ENCODE results near the gene ATP1B2. TPM values are rescaled to one million over a fixed set of nuclear protein-coding genes. Genes with fewer than 3 reads are reported as not detected.

Gene ATP1B2
- total and polyA plus RNA-seq, 2 of the 8 experiments (the other 6 are each of a cell fraction or from before 2014, with no cell fraction given) = 9.1 to 21.0 TPM

DNA sequence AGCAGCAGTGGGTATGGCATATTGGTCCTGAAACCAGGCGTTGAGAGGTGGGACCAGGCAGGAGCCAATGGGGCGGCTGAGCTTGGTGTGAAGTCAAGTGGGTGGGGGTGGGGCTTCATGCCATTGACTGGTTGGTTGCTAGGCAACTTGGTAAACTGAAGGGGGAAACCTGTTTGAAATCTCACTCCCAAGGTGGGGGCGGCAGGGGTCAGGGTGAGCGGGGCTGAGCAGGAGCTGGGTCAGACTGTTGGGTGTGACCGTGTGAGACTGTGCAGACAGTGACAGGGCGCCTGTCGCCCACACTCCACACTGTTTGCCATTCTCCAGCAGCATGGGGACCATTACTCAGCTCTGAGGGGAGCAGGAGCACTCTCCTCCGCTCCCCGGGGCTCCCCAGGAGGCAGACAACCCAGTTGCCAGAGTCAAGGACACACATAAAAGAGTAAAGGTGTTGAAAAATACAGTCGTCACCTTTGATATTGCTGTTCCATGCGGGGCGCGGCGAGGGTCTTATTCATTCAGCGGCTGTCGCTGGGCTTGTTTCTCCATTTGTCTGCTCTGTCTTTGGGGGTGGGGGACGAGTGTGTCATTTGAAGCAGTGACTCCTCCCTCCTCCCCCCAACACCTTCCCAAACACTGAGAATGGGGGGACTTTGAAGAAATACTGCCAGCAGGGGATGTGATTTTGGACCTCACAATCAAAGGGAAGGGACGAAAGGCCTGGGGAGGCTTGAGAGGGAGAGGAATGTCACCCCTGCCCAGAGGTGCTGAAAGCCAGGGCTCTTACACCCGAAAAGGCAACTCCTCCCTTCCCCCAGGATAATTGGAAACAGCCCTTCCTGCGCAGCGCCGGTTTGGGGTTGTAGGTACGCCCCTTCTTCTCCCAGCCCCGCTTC, 53.1 kb downstream of the ATP1B2 start (continued):
- TF ChIP-seq SRF (IDR thresholded peaks at IDR 0.05; ENCODE audit: low read depth, low read length) = no peak
- TF ChIP-seq, protein P1, sequence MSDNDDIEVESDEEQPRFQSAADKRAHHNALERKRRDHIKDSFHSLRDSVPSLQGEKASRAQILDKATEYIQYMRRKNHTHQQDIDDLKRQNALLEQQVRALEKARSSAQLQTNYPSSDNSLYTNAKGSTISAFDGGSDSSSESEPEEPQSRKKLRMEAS (IDR thresholded peaks at IDR 0.05) = 0 out of 2 replicates have a peak, but pooled peaks have one; percentile 12
- no peak for TF ChIP-seq MAFK (IDR thresholded peaks at IDR 0.05; ENCODE audit: low read depth, low read length)
- TF ChIP-seq, protein P2, sequence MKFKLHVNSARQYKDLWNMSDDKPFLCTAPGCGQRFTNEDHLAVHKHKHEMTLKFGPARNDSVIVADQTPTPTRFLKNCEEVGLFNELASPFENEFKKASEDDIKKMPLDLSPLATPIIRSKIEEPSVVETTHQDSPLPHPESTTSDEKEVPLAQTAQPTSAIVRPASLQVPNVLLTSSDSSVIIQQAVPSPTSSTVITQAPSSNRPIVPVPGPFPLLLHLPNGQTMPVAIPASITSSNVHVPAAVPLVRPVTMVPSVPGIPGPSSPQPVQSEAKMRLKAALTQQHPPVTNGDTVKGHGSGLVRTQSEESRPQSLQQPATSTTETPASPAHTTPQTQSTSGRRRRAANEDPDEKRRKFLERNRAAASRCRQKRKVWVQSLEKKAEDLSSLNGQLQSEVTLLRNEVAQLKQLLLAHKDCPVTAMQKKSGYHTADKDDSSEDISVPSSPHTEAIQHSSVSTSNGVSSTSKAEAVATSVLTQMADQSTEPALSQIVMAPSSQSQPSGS (IDR thresholded peaks at IDR 0.05; ENCODE audit: low read length) = no peak
- TF ChIP-seq TAF7 (optimal IDR thresholded peaks at IDR 0.05; ENCODE audit: borderline replicate concordance, low read depth, low read length) = no peak
- no peak for TF ChIP-seq CEBPB (IDR thresholded peaks at IDR 0.05; ENCODE audit: low read depth, low read length)
- no peak for TF ChIP-seq RXRA (IDR thresholded peaks at IDR 0.05; ENCODE audit: insufficient read depth, low read depth, low read length)
- TF ChIP-seq RAD21 (IDR thresholded peaks at IDR 0.05 in 1 of 2, conservative IDR thresholded peaks at IDR 0.05 in 1 of 2; ENCODE audit: low read depth in 2 of 2, low read length in 2 of 2) = no peak
- no peak for TF ChIP-seq ZNF274 (IDR thresholded peaks at IDR 0.05; ENCODE audit: borderline replicate concordance, extremely low read depth, low read length)
- no peak for TF ChIP-seq SP4 (IDR thresholded peaks at IDR 0.05; ENCODE audit: low read length)
- no peak for TF ChIP-seq JUN (IDR thresholded peaks at IDR 0.05; ENCODE audit: low read depth, low read length)
- peak; percentile 30 for TF ChIP-seq ASH2L (IDR thresholded peaks at IDR 0.05; ENCODE audit: low read length)
- TF ChIP-seq, protein P3, sequence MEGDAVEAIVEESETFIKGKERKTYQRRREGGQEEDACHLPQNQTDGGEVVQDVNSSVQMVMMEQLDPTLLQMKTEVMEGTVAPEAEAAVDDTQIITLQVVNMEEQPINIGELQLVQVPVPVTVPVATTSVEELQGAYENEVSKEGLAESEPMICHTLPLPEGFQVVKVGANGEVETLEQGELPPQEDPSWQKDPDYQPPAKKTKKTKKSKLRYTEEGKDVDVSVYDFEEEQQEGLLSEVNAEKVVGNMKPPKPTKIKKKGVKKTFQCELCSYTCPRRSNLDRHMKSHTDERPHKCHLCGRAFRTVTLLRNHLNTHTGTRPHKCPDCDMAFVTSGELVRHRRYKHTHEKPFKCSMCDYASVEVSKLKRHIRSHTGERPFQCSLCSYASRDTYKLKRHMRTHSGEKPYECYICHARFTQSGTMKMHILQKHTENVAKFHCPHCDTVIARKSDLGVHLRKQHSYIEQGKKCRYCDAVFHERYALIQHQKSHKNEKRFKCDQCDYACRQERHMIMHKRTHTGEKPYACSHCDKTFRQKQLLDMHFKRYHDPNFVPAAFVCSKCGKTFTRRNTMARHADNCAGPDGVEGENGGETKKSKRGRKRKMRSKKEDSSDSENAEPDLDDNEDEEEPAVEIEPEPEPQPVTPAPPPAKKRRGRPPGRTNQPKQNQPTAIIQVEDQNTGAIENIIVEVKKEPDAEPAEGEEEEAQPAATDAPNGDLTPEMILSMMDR (IDR thresholded peaks at IDR 0.05; ENCODE audit: control extremely low read depth in 1 of 3, insufficient read depth in 1 of 3, low read depth in 1 of 3, low read length in 3 of 3) = no peak

Data from H1 (cell line).